Panc1 (cell line): ENCODE results near the gene ACTR3.

Source experiments
- CTCF ChIP-seq: fragments of 450-650 bp; IDR thresholded peaks from 2 replicates; pipeline ENCODE4 v1.5.1; 2017; ENCODE audit warnings: mild to moderate bottlenecking
- POLR2AphosphoS5 ChIP-seq: IDR thresholded peaks from 2 replicates; pipeline ENCODE4 v1.6.1; 2012; ENCODE audit warnings: mild to moderate bottlenecking, low read depth, low read length, moderate library complexity
- REST ChIP-seq, 2 experiments: IDR thresholded peaks; 2 replicates each; pipeline ENCODE4 v1.6.1; 2011 to 2012; ENCODE audit warnings: low read depth in 2 of 2, control low read depth in 1 of 2, low read length in 1 of 2, mild to moderate bottlenecking in 1 of 2, moderate library complexity in 1 of 2; ENCODE audit not compliant: insufficient read depth in 1 of 2

- TF ChIP-seq POLR2AphosphoS5 (no peak), REST (IDR thresholded peaks at IDR 0.05; ENCODE audit: insufficient read depth in 1 of 2, low read depth in 2 of 2, low read length in 1 of 2) (no peak), CTCF (0 out of 2 replicates have a peak, but pooled peaks have one; percentile 8)
Measured at GRCh38 chr2:113996671-113997594, 107.0 kb downstream of the ACTR3 start.
